Activated CD4-positive, alpha-beta T cell treated with anti-CD3 and anti-CD28 coated beads, Interleukin-2, Interleukin-4, amounts not matched to agents 100 ng/mL and 50 ng/mL, durations not matched to agents 16 hours and 8 hours (primary cell): ENCODE data around the gene CNTD1.
"Not testable (repeated sequence)": the region's sequence is repeated elsewhere in the genome, so short reads cannot be mapped to it uniquely, and the experiment has no call there.

Experiments used
- DNase-seq: peaks from one replicate; pipeline ENCODE4 v3.0.0-alpha.2; 2020; ENCODE audit warnings: low spot score

The CNTD1 gene

GRCh38 chr17:42845556-42845917 is 46.9 kb downstream of the CNTD1 start:
- no peak for DNase-seq

- DNase-seq = peak; percentile 62
Observed at GRCh38 chr17:42845918-42846593, 47.4 kb downstream of the CNTD1 start.

- DNase-seq = no peak
Observed at GRCh38 chr17:42846594-42847280, 48.1 kb downstream of the CNTD1 start.

- DNase-seq = no peak
Observed at GRCh38 chr17:42848093-42848492, 49.4 kb downstream of the CNTD1 start.

GRCh38 chr17:42849031-42849430 is 50.4 kb downstream of the CNTD1 start:
- no peak for DNase-seq

- no peak for DNase-seq
Observed at GRCh38 chr17:42849451-42850181, 51.0 kb downstream of the CNTD1 start.

GRCh38 chr17:42850954-42851353 is 52.3 kb downstream of the CNTD1 start, which contains the start of gene AOC3:
TSS of gene AOC3 (plus strand) at chr17:42851199. CDS start at chr17:42851344, 145 bp downstream.
- no peak for DNase-seq

GRCh38 chr17:42851371-42852240 is 52.9 kb downstream of the CNTD1 start:
- DNase-seq = not testable (repeated sequence)

- DNase-seq = no peak
Observed at GRCh38 chr17:42852351-42852750, 53.7 kb downstream of the CNTD1 start.

GRCh38 chr17:42853004-42853403 is 54.3 kb downstream of the CNTD1 start:
- DNase-seq = no peak

- DNase-seq = no peak
Observed at GRCh38 chr17:42853597-42853967, 54.9 kb downstream of the CNTD1 start.

GRCh38 chr17:42853968-42854790 is 55.5 kb downstream of the CNTD1 start:
- no peak for DNase-seq

GRCh38 chr17:42855048-42855596 is 56.5 kb downstream of the CNTD1 start:
- no peak for DNase-seq

GRCh38 chr17:42856093-42856492 is 57.4 kb downstream of the CNTD1 start:
- DNase-seq = not testable (repeated sequence)

GRCh38 chr17:42856516-42856915 is 57.9 kb downstream of the CNTD1 start:
- DNase-seq = not testable (repeated sequence)

- DNase-seq = no peak
Observed at GRCh38 chr17:42857389-42857788, 58.7 kb downstream of the CNTD1 start.
